ENCODE measurements around the gene ZFYVE19.

The ZFYVE19 gene

GRCh38 chr15:40807028-40807887 lies at the start of gene ZFYVE19, which contains the start of gene DNAJC17:
Gene ZFYVE19 (plus strand): TSS chr15:40807089. CDS start chr15:40807590, 501 bp downstream.
Gene DNAJC17 (minus strand): TSS chr15:40807473. CDS start chr15:40807446, 27 bp downstream.
- Mint-ChIP-seq H3K9me3 (no peaks in the 10 kb centered on the region), H3K27me3 (ENCODE audit: low read depth, poor library complexity) (no peaks in the 10 kb centered on the region), H3K27ac (peak within 1 kb of the TSS; percentile 99), H3K4me3 (peak within 1 kb of the TSS; percentile 99), H3K4me1 (peaks cover 34% of the 10 kb centered on the region), H3K36me3 (ENCODE audit: low read depth) (peaks cover 5% of the 10 kb centered on the region)
- TF ChIP-seq CTCF (IDR thresholded peaks at IDR 0.05), result no peak
- peak; percentile 95 for DNase-seq

- H3K27me3 Mint-ChIP-seq (ENCODE audit: low read depth, poor library complexity), result peaks cover 7% of the 10 kb centered on the region
Measured at GRCh38 chr15:40759961-40760360, 46.9 kb upstream of the ZFYVE19 start.

GRCh38 chr15:40762919-40763800 lies 43.7 kb upstream of the ZFYVE19 start:
- no peak for TF ChIP-seq CTCF (IDR thresholded peaks at IDR 0.05)
- Mint-ChIP-seq H3K4me1 (peaks cover 51% of the 10 kb centered on the region), H3K9me3 (no peaks in the 10 kb centered on the region), H3K27ac (peak overlapping the region; percentile 68), H3K27me3 (ENCODE audit: low read depth, poor library complexity) (peaks cover 7% of the 10 kb centered on the region), H3K4me3 (peak overlapping the region; percentile 85), H3K36me3 (ENCODE audit: low read depth) (no peaks in the 10 kb centered on the region)
- no peak for DNase-seq

More at GRCh38 chr15:40759961-40760360, 46.9 kb upstream of the ZFYVE19 start:
- Mint-ChIP-seq H3K9me3 (no peaks in the 10 kb centered on the region), H3K4me1 (peaks cover 55% of the 10 kb centered on the region), H3K4me3 (no peak overlapping the region), H3K27ac (no peak overlapping the region), H3K36me3 (ENCODE audit: low read depth) (no peaks in the 10 kb centered on the region)
- DNase-seq, result no peak
- TF ChIP-seq CTCF (IDR thresholded peaks at IDR 0.05), result no peak

GRCh38 chr15:40763801-40764628 lies 42.9 kb upstream of the ZFYVE19 start, which contains the start of gene GCHFR:
Gene GCHFR (plus strand): TSS chr15:40764068. CDS start chr15:40764181, 113 bp downstream.
- DNase-seq, result peak; percentile 82
- H3K27ac Mint-ChIP-seq, result peak within 1 kb of the TSS; percentile 68

More at GRCh38 chr15:40763801-40764628, 42.9 kb upstream of the ZFYVE19 start, which contains the start of gene GCHFR:
- no peaks in the 10 kb centered on the region for H3K9me3 Mint-ChIP-seq
- peaks cover 55% of the 10 kb centered on the region for H3K4me1 Mint-ChIP-seq
- peak within 1 kb of the TSS; percentile 85 for H3K4me3 Mint-ChIP-seq
- no peaks in the 10 kb centered on the region for H3K36me3 Mint-ChIP-seq (ENCODE audit: low read depth)
- peak; percentile 40 for TF ChIP-seq CTCF (IDR thresholded peaks at IDR 0.05)
- H3K27me3 Mint-ChIP-seq (ENCODE audit: low read depth, poor library complexity), result peaks cover 7% of the 10 kb centered on the region
